ENCODE results near the gene IQCN. TPM values are rescaled to one million over a fixed set of nuclear protein-coding genes. Genes with fewer than 3 reads are reported as not detected.

IQCN gene
- total and polyA plus RNA-seq, 7 donors, result 1.2 to 5.8 (median 3.4) TPM

DNA sequence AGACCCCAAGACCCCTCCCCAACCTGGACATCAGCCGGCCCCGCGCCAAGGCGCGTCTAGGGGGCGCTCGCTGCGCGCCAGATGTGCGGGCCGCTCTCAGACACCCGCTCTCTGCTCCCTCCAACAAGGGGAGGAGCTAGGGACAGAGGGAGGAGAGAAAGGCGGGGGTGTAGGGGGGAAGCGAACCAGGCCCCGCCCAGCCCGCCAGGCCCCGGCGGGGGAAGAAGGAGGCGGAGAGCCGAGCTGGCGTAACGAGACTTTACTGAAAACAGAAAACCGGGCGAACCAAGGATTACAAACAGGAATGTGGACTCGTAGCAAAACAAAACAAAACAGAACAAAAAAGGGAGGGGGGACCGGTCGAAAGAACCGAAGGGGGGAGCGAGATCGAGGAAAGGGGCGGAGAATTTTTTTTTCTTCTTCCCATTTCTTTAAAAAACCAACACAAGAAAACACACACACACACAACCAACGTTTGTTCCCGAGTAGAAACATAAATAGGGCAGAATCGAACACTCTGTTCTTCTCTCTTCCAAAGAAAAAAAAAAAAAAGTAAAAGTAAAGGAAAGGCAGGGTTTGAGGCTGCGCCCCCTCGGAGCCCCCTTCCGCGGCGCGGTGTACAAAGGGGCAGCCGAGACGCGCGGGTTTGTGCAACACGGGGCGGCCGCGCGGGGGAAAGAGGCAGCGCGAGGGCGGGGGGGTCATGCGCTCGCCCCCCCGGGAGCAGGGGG is 5.4 kb upstream of the IQCN start:
- TF ChIP-seq EP300 (IDR thresholded peaks at IDR 0.05) (no peak), POLR2A (IDR thresholded peaks at IDR 0.05) (peak; percentile 89 to 92), POLR2AphosphoS5 (IDR thresholded peaks at IDR 0.05) (peak; percentile 95 to 98 (median 98))
- TF ChIP-seq, protein P1, sequence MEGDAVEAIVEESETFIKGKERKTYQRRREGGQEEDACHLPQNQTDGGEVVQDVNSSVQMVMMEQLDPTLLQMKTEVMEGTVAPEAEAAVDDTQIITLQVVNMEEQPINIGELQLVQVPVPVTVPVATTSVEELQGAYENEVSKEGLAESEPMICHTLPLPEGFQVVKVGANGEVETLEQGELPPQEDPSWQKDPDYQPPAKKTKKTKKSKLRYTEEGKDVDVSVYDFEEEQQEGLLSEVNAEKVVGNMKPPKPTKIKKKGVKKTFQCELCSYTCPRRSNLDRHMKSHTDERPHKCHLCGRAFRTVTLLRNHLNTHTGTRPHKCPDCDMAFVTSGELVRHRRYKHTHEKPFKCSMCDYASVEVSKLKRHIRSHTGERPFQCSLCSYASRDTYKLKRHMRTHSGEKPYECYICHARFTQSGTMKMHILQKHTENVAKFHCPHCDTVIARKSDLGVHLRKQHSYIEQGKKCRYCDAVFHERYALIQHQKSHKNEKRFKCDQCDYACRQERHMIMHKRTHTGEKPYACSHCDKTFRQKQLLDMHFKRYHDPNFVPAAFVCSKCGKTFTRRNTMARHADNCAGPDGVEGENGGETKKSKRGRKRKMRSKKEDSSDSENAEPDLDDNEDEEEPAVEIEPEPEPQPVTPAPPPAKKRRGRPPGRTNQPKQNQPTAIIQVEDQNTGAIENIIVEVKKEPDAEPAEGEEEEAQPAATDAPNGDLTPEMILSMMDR (IDR thresholded peaks at IDR 0.05), result peak; percentile 71 to 94 (median 82)
- 1% methylated on average over 55 of the region's 55 CpGs for WGBS, 2 donors
- Histone ChIP-seq H3K27me3 (no peaks in the 10 kb centered on the region), H3K4me3 (peak overlapping the region; percentile 77 to 98 (median 97)), H3K36me3 (peaks cover 0 to 12% (median 10%) of the 10 kb centered on the region in 4 donors), H3K9me3 (no peaks in the 10 kb centered on the region), H3K27ac (peak overlapping the region; percentile 97 to 100 (median 100)), H3K4me1 (peaks cover 0 to 61% (median 57%) of the 10 kb centered on the region in 4 donors)
- intact Hi-C loops (cut with DNase I), result loop anchor here (1.0 to 5.0 kb wide), 5 partner anchors 26 to 138 kb away; partner anchors contain the start of genes LSM4, PGPEP1 and SSBP4
- peak; percentile 97 for DNase-seq

DNA sequence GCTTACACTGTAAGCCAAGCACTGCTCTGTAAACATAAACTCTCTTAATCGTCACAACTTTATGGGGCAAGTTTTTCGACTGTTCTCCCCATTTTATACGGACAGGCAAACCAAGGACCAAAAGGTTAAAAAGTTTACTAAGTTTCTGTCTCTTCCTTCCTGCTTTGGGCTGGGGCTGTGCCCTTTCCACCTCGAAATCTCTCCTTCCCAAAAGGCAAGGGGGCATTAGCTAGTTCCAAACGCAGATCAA is 4.9 kb upstream of the IQCN start:
- TF ChIP-seq, protein P1 (IDR thresholded peaks at IDR 0.05), result no peak
- no peak for TF ChIP-seq POLR2AphosphoS5 (IDR thresholded peaks at IDR 0.05)
- TF ChIP-seq EP300 (IDR thresholded peaks at IDR 0.05), result no peak
- no peaks in the 10 kb centered on the region for H3K9me3 ChIP-seq
- DNase-seq, result no peak
- H3K27me3 ChIP-seq, result no peaks in the 10 kb centered on the region
- peak overlapping the region; percentile 97 to 100 (median 100) for H3K27ac ChIP-seq
- H3K4me1 ChIP-seq, result peaks cover 0 to 66% (median 62%) of the 10 kb centered on the region in 4 donors
- H3K36me3 ChIP-seq, result peaks cover 0 to 12% (median 10%) of the 10 kb centered on the region in 4 donors
- WGBS, 2 donors, result 1 to 3% methylated on average over 5 of the region's 5 CpGs
- intact Hi-C loops (cut with DNase I), result loop anchor here (1.0 to 5.0 kb wide), 3 partner anchors 44 to 63 kb away; partner anchors contain the start of genes LSM4 and PGPEP1
- peak overlapping the region; percentile 77 to 98 (median 97) for H3K4me3 ChIP-seq

DNA sequence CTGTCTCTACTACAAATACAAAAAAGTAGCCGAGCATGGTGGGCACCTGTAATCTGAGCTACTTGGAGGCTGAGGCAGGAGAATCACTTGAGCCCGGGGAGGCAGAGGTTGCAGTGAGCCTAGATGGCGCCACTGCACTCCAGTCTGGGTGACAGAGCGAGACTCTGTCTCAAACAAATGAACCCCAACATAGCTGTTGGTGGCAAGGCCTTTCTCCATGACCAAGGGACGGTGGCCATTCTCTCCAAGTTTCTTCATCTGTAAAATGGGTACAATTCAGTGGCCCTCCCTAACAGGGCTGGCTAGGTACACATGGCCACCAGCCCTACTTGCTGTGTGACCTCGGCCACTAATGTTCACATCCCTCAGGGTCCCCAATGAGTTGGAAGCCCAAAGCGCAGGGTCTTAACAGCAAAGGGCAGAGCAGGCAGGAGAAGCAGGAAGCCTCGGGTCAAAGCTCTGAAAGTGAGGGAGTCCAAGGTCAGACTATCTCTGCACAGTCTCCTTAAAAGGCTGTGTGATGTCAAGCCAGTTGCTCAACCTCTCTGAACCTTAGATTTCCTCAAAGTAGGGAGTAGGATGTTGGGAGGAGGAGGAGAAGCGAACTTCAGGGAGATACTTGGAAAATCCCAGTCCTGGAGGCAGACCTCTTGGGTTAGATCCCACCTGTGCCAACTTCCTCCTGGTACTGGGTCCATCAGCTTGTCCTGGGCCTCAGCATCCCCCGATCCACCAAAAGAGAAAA is 4.4 kb upstream of the IQCN start:
- intact Hi-C loops (cut with DNase I), result loop anchor here (1.0 to 5.0 kb wide), 3 partner anchors 45 to 64 kb away; partner anchors contain the start of genes LSM4 and PGPEP1
- Histone ChIP-seq H3K9me3 (no peaks in the 10 kb centered on the region), H3K4me1 (peaks cover 0 to 71% (median 66%) of the 10 kb centered on the region in 4 donors), H3K27me3 (no peaks in the 10 kb centered on the region), H3K27ac (peak overlapping the region; percentile 97 to 100 (median 100)), H3K36me3 (peaks cover 0 to 12% (median 10%) of the 10 kb centered on the region in 4 donors), H3K4me3 (peak overlapping the region; percentile 77 to 98 (median 97))
- TF ChIP-seq POLR2A (IDR thresholded peaks at IDR 0.05), result no peak
- TF ChIP-seq POLR2AphosphoS5 (IDR thresholded peaks at IDR 0.05), result peak in 3 of 4 donors; percentile 3 to 67 (median 57)
- DNase-seq, result no peak
- WGBS, 2 donors, result 58 to 68% methylated on average over 10 of the region's 10 CpGs

DNA sequence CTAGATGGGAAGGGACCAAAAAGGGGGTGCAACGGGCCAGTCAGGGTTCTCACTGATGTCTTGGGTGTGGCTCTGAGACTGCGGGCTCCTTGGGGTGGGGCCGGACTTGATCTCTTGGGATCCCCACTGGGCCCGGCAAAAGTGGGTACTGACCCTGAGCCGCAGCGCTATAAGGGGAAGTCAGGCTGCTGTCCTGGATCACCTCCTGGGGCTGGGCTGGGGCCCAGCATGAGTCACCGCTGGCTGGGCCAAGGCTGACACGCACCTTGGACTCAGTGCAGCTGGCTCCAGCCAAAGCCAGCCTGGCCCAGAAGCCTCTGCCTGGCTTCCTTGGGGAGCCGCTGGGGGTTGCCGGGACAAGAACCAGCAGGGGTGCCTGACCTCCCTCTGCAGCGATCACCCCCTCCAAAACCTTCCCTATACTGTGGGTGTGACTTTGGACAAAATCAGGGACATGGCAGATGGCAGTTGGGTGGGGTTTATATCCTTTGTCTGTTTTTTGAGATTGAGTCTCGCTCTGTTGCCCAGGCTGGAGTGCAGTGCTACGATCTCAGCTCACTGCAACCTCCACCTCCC is 617 bp upstream of the IQCN start:
- H3K9me3 ChIP-seq, result no peaks in the 10 kb centered on the region
- H3K27ac ChIP-seq, result peak overlapping the region; percentile 75 to 100 (median 98)
- H3K27me3 ChIP-seq, result no peaks in the 10 kb centered on the region
- WGBS, 2 donors, result 8 to 52% methylated on average over 13 of the region's 13 CpGs
- peak overlapping the region in 2 of 4 donors; percentile 2 to 8 for H3K4me3 ChIP-seq
- TF ChIP-seq POLR2AphosphoS5 (IDR thresholded peaks at IDR 0.05), result peak; percentile 72 to 87 (median 82)
- peak in 2 of 4 donors; percentile 59 to 77 for TF ChIP-seq EP300 (IDR thresholded peaks at IDR 0.05)
- TF ChIP-seq, protein P1 (IDR thresholded peaks at IDR 0.05), result peak in 2 of 4 experiments; percentile 20 to 22
- TF ChIP-seq POLR2A (IDR thresholded peaks at IDR 0.05), result no peak
- intact Hi-C loops (cut with DNase I), result loop anchor here (5.0 kb wide), 1 partner anchor 67 kb away; the partner anchor contains the start of gene PGPEP1
- DNase-seq, result peak; percentile 96
- peaks cover 0 to 66% (median 60%) of the 10 kb centered on the region in 4 donors for H3K4me1 ChIP-seq
- H3K36me3 ChIP-seq, result peaks cover 0 to 12% (median 10%) of the 10 kb centered on the region in 4 donors

Measured in sigmoid colon (tissue), 7 donors.